ENCODE data around the gene B3GALNT2.
"Not testable (repeated sequence)": the region's sequence is repeated elsewhere in the genome, so short reads cannot be mapped to it uniquely, and the experiment has no call there.

The B3GALNT2 gene

GRCh38 chr1:235504122-235504493 lies at the start of gene B3GALNT2:
Gene B3GALNT2 (minus strand): TSS chr1:235504452. CDS start chr1:235504252, 200 bp downstream.
- DNase-seq = no peak

- no peak for DNase-seq
These were observed 48.9 kb upstream of the B3GALNT2 start for GRCh38 chr1:235553112-235553551.

- DNase-seq = no peak
These were observed 48.0 kb upstream of the B3GALNT2 start for GRCh38 chr1:235552146-235552716.

GRCh38 chr1:235549351-235550139 lies 45.3 kb upstream of the B3GALNT2 start:
- no peak for DNase-seq

- DNase-seq = peak; percentile 67
These were observed 42.3 kb upstream of the B3GALNT2 start for GRCh38 chr1:235546369-235547155.

- no peak for DNase-seq
These were observed 41.2 kb upstream of the B3GALNT2 start for GRCh38 chr1:235545292-235545930.

- not testable (repeated sequence) for DNase-seq
These were observed 38.6 kb upstream of the B3GALNT2 start for GRCh38 chr1:235542845-235543244.

GRCh38 chr1:235533476-235534168 lies 29.4 kb upstream of the B3GALNT2 start:
- no peak for DNase-seq

- no peak for DNase-seq
These were observed 28.1 kb upstream of the B3GALNT2 start for GRCh38 chr1:235532360-235532759.

- DNase-seq = no peak
These were observed 23.1 kb upstream of the B3GALNT2 start for GRCh38 chr1:235527196-235527814.

- DNase-seq = no peak
These were observed 21.1 kb upstream of the B3GALNT2 start for GRCh38 chr1:235525314-235525713.

GRCh38 chr1:235516862-235517446 lies 12.7 kb upstream of the B3GALNT2 start:
- DNase-seq = no peak

- no peak for DNase-seq
These were observed 11.7 kb upstream of the B3GALNT2 start for GRCh38 chr1:235515844-235516512.

- DNase-seq = peak; percentile 90
These were observed 9.5 kb upstream of the B3GALNT2 start for GRCh38 chr1:235513495-235514366.

- peak; percentile 35 for DNase-seq
These were observed 7.4 kb upstream of the B3GALNT2 start for GRCh38 chr1:235511470-235512240.

- DNase-seq = no peak
These were observed 6.6 kb upstream of the B3GALNT2 start for GRCh38 chr1:235510823-235511222.

GRCh38 chr1:235507623-235508022 lies 3.4 kb upstream of the B3GALNT2 start:
- no peak for DNase-seq

- peak; percentile 100 for DNase-seq
These were observed 406 bp upstream of the B3GALNT2 start for GRCh38 chr1:235504494-235505222.

All from OCI-M1 (cell line).